DMS114 treated with DMSO at 0.1 percent for 48 hours (cell line): Measurements from ENCODE around the gene ZNF133.

ENCODE experiments used
- DNase-seq: peaks from one replicate; lab custom pipeline; 2025; ENCODE audit not compliant: unreplicated experiment; lab: John Stamatoyannopoulos, UW

Gene ZNF133

GRCh38 chr20:18360635-18361034, 72.3 kb downstream of the ZNF133 start:
- DNase-seq = no peak

GRCh38 chr20:18361678-18362077, 73.4 kb downstream of the ZNF133 start:
- no peak for DNase-seq

GRCh38 chr20:18362916-18363315, 74.6 kb downstream of the ZNF133 start:
- DNase-seq = no peak

GRCh38 chr20:18363708-18364107, 75.4 kb downstream of the ZNF133 start:
- no peak for DNase-seq

- no peak for DNase-seq
Observed at GRCh38 chr20:18364768-18365167, 76.4 kb downstream of the ZNF133 start.
